ENCODE data around the gene VEGFC. TPM values are rescaled to one million over a fixed set of nuclear protein-coding genes. Genes with fewer than 3 reads are reported as not detected.

The VEGFC gene
- total RNA-seq, 1 donor from 2014 or later: 0.67 TPM

- Mint-ChIP-seq H3K36me3 (ENCODE audit: insufficient read depth) (no peaks in the 10 kb centered on the region), H3K27ac (no peak overlapping the region), H3K4me1 (ENCODE audit: low read depth) (no peaks in the 10 kb centered on the region), H3K9me3 (ENCODE audit: low read depth) (peaks cover 13% of the 10 kb centered on the region), H3K4me3 (ENCODE audit: low read depth) (no peak overlapping the region), H3K27me3 (no peaks in the 10 kb centered on the region)
- no peak for TF ChIP-seq CTCF (IDR thresholded peaks at IDR 0.05; ENCODE audit: unreplicated experiment)
- DNase-seq (ENCODE audit: low spot score, unreplicated experiment): no peak
These were observed 14.2 kb upstream of the VEGFC start for GRCh38 chr4:176806778-176807375.

- DNase-seq (ENCODE audit: low spot score, unreplicated experiment): no peak
- Mint-ChIP-seq H3K4me1 (ENCODE audit: low read depth) (no peaks in the 10 kb centered on the region), H3K36me3 (ENCODE audit: insufficient read depth) (no peaks in the 10 kb centered on the region), H3K9me3 (ENCODE audit: low read depth) (peaks cover 13% of the 10 kb centered on the region), H3K27ac (no peak overlapping the region), H3K27me3 (no peaks in the 10 kb centered on the region), H3K4me3 (ENCODE audit: low read depth) (no peak overlapping the region)
- TF ChIP-seq CTCF (IDR thresholded peaks at IDR 0.05; ENCODE audit: unreplicated experiment): no peak
These were observed 12.4 kb upstream of the VEGFC start for GRCh38 chr4:176805155-176805554.

- no peak for DNase-seq (ENCODE audit: low spot score, unreplicated experiment)
- peaks cover 8% of the 10 kb centered on the region for H3K27me3 Mint-ChIP-seq
- no peak for TF ChIP-seq CTCF (IDR thresholded peaks at IDR 0.05; ENCODE audit: unreplicated experiment)
- no peaks in the 10 kb centered on the region for H3K36me3 Mint-ChIP-seq (ENCODE audit: insufficient read depth)
- H3K27ac Mint-ChIP-seq: no peak overlapping the region
- H3K4me3 Mint-ChIP-seq (ENCODE audit: low read depth): no peak overlapping the region
- H3K4me1 Mint-ChIP-seq (ENCODE audit: low read depth): no peaks in the 10 kb centered on the region
- no peaks in the 10 kb centered on the region for H3K9me3 Mint-ChIP-seq (ENCODE audit: low read depth)
These were observed 8.3 kb upstream of the VEGFC start for GRCh38 chr4:176800891-176801534.

- TF ChIP-seq CTCF (IDR thresholded peaks at IDR 0.05; ENCODE audit: unreplicated experiment): no peak
- no peaks in the 10 kb centered on the region for H3K4me1 Mint-ChIP-seq (ENCODE audit: low read depth)
- no peak overlapping the region for H3K27ac Mint-ChIP-seq
- H3K36me3 Mint-ChIP-seq (ENCODE audit: insufficient read depth): no peaks in the 10 kb centered on the region
- peaks cover 11% of the 10 kb centered on the region for H3K27me3 Mint-ChIP-seq
- no peak for DNase-seq (ENCODE audit: low spot score, unreplicated experiment)
- H3K4me3 Mint-ChIP-seq (ENCODE audit: low read depth): no peak overlapping the region
- H3K9me3 Mint-ChIP-seq (ENCODE audit: low read depth): no peaks in the 10 kb centered on the region
These were observed 6.9 kb upstream of the VEGFC start for GRCh38 chr4:176799653-176800052.

- DNase-seq (ENCODE audit: low spot score, unreplicated experiment): no peak
- Mint-ChIP-seq H3K27ac (no peak overlapping the region), H3K27me3 (peaks cover 14% of the 10 kb centered on the region), H3K4me1 (ENCODE audit: low read depth) (peaks cover 2% of the 10 kb centered on the region), H3K4me3 (ENCODE audit: low read depth) (no peak overlapping the region), H3K9me3 (ENCODE audit: low read depth) (no peaks in the 10 kb centered on the region), H3K36me3 (ENCODE audit: insufficient read depth) (no peaks in the 10 kb centered on the region)
- TF ChIP-seq CTCF (IDR thresholded peaks at IDR 0.05; ENCODE audit: unreplicated experiment): no peak
These were observed 5.8 kb upstream of the VEGFC start for GRCh38 chr4:176798540-176798939.
